Chondrocyte (in vitro differentiated cells): Measurements from ENCODE around the gene ZNRF4. TPM values are rescaled to one million over a fixed set of nuclear protein-coding genes. Genes with fewer than 3 reads are reported as not detected.

ENCODE experiments used
- DNase-seq: peaks from one replicate; pipeline ENCODE4 v3.0.0; 2021; ENCODE audit warnings: mixed read lengths, low spot score
- H3K27ac Mint-ChIP-seq: one replicate; pipeline ENCODE4 v1.8.0; 2021; ENCODE audit warnings: mild to moderate bottlenecking, moderate library complexity, mixed read lengths; ENCODE audit not compliant: unreplicated experiment
- H3K27me3 Mint-ChIP-seq: 2 replicates; pipeline ENCODE4 v1.8.0; 2021; ENCODE audit warnings: low read depth, mixed read lengths
- H3K36me3 Mint-ChIP-seq: 2 replicates; pipeline ENCODE4 v1.8.0; 2021; ENCODE audit warnings: low read depth, mixed read lengths
- H3K4me1 Mint-ChIP-seq: 2 replicates; pipeline ENCODE4 v1.8.0; 2021; ENCODE audit warnings: low read depth, mild to moderate bottlenecking, mixed read lengths
- H3K4me3 Mint-ChIP-seq: one replicate; pipeline ENCODE4 v1.8.0; 2021; ENCODE audit warnings: mild to moderate bottlenecking, moderate library complexity, mixed read lengths; ENCODE audit not compliant: unreplicated experiment
- H3K9me3 Mint-ChIP-seq: 2 replicates; pipeline ENCODE4 v1.8.0; 2021; ENCODE audit warnings: low read depth, mixed read lengths
- CTCF ChIP-seq: fragments of 200-600 bp; sonication (generic); IDR thresholded peaks from 2 replicates; pipeline ENCODE4 v1.5.0; 2021; ENCODE audit warnings: antibody characterized with exemption, mild to moderate bottlenecking, moderate library complexity
- total RNA-seq: library from RNA; stranded (reverse); gene quantifications from 3 replicates; pipeline ENCODE4 v1.2.1, GENCODE V29; 2021

Gene ZNRF4
- total RNA-seq, 1 donor from 2014 or later: not detected

GRCh38 chr19:5463959-5464358, 8.7 kb downstream of the ZNRF4 start:
- no peak for DNase-seq
- Mint-ChIP-seq H3K4me1 (peaks cover 12% of the 10 kb centered on the region), H3K4me3 (no peak overlapping the region), H3K27ac (no peak overlapping the region), H3K27me3 (peaks cover 24% of the 10 kb centered on the region), H3K9me3 (peaks cover 8% of the 10 kb centered on the region), H3K36me3 (no peaks in the 10 kb centered on the region)
- no peak for TF ChIP-seq CTCF

GRCh38 chr19:5466072-5466471, 10.9 kb downstream of the ZNRF4 start:
- H3K4me1 Mint-ChIP-seq: peaks cover 12% of the 10 kb centered on the region
- DNase-seq: no peak
- no peak overlapping the region for H3K4me3 Mint-ChIP-seq
- TF ChIP-seq CTCF: no peak
- no peak overlapping the region for H3K27ac Mint-ChIP-seq
- peaks cover 27% of the 10 kb centered on the region for H3K27me3 Mint-ChIP-seq
- peaks cover 8% of the 10 kb centered on the region for H3K9me3 Mint-ChIP-seq
- no peaks in the 10 kb centered on the region for H3K36me3 Mint-ChIP-seq

- no peak for TF ChIP-seq CTCF
- peaks cover 26% of the 10 kb centered on the region for H3K27me3 Mint-ChIP-seq
- no peaks in the 10 kb centered on the region for H3K36me3 Mint-ChIP-seq
- H3K9me3 Mint-ChIP-seq: peaks cover 8% of the 10 kb centered on the region
- peaks cover 12% of the 10 kb centered on the region for H3K4me1 Mint-ChIP-seq
- H3K4me3 Mint-ChIP-seq: no peak overlapping the region
- DNase-seq: no peak
- H3K27ac Mint-ChIP-seq: no peak overlapping the region
These were observed 11.6 kb downstream of the ZNRF4 start for GRCh38 chr19:5466814-5467291.

- H3K4me1 Mint-ChIP-seq: peaks cover 12% of the 10 kb centered on the region
- no peak overlapping the region for H3K27ac Mint-ChIP-seq
- no peak for TF ChIP-seq CTCF
- H3K4me3 Mint-ChIP-seq: no peak overlapping the region
- H3K9me3 Mint-ChIP-seq: no peaks in the 10 kb centered on the region
- no peak for DNase-seq
- peaks cover 13% of the 10 kb centered on the region for H3K27me3 Mint-ChIP-seq
- H3K36me3 Mint-ChIP-seq: no peaks in the 10 kb centered on the region
These were observed 15.1 kb downstream of the ZNRF4 start for GRCh38 chr19:5470264-5470671.

GRCh38 chr19:5472286-5472685, 17.1 kb downstream of the ZNRF4 start:
- Mint-ChIP-seq H3K27ac (peak overlapping the region; percentile 36), H3K27me3 (peaks cover 23% of the 10 kb centered on the region), H3K4me1 (peaks cover under 1% of the 10 kb centered on the region), H3K4me3 (no peak overlapping the region), H3K9me3 (no peaks in the 10 kb centered on the region), H3K36me3 (no peaks in the 10 kb centered on the region)
- DNase-seq: no peak
- no peak for TF ChIP-seq CTCF
